ENCODE data around the gene MINDY2.
"Not testable (repeated sequence)": the region's sequence is repeated elsewhere in the genome, so short reads cannot be mapped to it uniquely, and the experiment has no call there.

The MINDY2 gene

GRCh38 chr15:58877999-58878825, 107.1 kb downstream of the MINDY2 start:
- DNase-seq (ENCODE audit: low spot score) (no peak), FAIRE-seq (no peak)

GRCh38 chr15:58880320-58880719, 109.2 kb downstream of the MINDY2 start:
- FAIRE-seq, result no peak
- DNase-seq (ENCODE audit: low spot score), result no peak

DNA sequence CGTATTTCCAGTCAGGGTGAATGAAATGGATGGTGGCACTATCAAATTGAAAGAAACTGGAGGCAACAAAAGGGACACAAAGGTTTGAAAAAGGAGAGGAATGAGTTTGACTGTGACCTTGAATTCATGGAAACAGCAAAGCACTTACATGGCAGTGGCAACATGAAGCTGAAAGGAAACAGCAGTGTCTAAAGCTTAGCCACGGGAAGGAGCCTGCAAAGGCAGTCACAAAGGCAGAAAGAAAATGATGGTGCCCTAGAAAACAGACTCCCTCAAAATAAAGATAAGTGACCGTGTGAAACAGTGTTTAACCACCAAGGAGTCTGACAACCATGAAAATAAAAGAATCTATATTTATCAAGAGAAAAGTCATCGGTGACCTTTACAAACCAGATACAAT, 111.1 kb downstream of the MINDY2 start:
- FAIRE-seq (no peak), DNase-seq (ENCODE audit: low spot score) (no peak)

DNA sequence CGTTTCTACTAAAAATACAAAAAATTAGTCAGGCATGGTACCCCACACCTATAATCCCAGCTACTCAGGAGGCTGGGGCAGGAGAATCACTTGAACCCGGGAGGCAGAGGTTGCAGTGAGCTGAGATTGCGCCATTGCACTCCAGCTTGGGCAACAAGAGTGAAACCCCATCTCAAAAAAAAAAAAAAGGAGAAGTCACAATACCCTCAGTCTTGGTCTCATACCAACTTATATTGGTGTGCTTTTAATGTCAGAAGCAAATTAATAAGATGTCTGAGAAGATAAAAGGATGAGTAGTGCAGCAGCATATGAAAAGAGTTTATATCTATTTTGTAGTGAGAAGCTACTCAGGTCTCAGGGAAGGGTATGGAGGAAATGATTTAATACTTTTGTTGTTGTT, 112.8 kb downstream of the MINDY2 start:
- not testable (repeated sequence) for DNase-seq (ENCODE audit: low spot score); FAIRE-seq

DNA sequence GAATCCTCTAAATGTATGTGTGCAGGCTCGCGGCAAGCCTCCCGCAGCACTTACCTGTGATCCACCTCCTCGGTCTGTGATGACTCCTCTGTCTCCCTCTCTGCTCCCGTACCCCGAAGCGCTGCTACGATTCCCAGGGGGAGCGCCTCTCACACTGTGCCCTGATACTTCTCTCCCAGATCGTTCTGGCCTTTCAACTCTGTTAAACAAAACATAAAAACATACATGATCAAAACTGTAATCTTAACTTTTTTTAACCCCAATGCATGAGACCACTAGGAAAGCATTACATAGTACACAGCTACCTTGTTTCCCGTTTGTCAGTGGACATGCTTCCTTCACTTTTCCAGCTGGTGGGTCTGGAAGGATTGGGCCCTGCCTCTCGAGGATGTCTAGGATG, 115.8 kb downstream of the MINDY2 start:
- no peak for FAIRE-seq
- no peak for DNase-seq (ENCODE audit: low spot score)

- FAIRE-seq (no peak), DNase-seq (ENCODE audit: low spot score) (no peak)
These were observed 118.3 kb downstream of the MINDY2 start for GRCh38 chr15:58889363-58889762.

DNA sequence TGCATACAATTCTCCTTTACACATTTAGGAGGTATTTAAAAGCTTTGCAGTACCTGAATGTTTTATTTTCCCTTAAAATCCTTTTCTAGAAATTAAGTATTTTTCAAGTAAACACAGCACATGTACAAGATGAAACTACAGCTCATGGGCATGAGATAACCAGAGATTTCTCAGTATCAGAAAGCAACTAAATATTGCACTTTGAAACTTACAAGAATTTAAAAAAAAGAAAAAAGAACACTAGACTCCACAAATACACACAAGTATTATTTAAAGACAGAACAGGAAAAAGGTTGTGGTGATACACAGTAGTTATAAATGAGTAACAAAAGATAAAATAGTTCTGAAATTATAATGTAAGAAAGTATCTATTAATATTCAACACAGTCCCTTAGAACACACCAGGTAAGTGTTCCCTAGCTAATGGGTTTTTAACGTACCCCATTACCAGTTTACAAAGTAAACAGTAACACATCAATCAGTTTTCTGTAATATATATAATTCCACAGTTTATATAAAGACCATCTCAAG, 127.1 kb downstream of the MINDY2 start:
- peak; percentile 30 for FAIRE-seq

DNA sequence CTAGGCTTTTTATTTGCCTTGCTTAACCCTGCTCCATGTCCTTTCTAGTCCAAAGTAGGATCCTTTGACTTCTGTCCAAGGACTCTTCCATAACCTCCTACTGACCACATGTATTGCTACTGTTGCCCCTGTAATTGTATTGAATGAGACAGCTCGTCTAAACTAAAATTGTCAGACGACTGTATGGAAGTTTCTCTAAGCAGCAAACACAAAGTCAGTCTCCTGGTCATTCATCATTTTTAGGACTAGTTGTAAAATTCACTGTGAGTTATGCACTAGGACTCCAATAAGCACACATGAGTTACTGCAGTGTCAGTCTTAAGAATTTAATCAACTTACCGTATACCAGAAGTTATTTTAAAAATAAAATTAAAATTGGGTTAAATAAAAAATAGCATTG, 129.5 kb downstream of the MINDY2 start:
- DNase-seq (ENCODE audit: low spot score) (no peak), FAIRE-seq (no peak)

More for the DNA sequence above, 127.1 kb downstream of the MINDY2 start:
- no peak for DNase-seq (ENCODE audit: low spot score)

DNA sequence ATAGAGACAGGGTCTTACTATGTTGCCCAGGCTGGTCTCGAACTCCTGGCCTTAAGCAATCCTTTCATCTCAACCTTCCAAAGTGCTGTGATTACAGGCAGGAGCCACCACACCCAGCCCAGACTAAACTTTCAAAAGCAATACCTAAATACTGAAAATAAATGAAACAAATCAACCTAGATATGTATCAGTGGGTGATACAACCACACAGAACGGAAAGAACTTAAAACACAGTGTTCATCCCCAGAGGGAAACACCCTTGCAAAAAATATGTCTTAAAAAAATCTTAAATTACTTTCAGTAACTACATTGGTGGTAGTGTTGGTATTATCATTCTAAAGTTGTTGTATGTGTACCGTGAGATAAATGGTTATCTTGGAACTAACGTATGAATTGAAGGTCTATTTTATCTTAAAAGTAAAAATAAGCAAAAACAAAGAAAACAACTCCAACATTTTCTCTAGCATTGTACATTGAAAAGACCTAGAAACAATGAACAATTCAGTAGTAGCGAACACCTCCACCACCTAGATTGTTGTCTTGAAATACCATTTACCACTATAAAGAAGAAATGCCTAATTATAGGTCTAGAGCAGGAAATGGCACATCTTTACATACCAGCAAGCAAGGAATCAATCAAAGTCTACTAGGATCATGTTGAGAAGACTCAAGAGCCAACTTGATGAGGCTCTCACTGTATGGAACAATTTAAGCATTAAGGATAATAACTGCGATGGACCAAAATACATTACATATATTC, 137.6 kb downstream of the MINDY2 start:
- no peak for DNase-seq (ENCODE audit: low spot score)

GRCh38 chr15:58909616-58910015, 138.5 kb downstream of the MINDY2 start:
- DNase-seq (ENCODE audit: low spot score) (no peak), FAIRE-seq (no peak)

More for the DNA sequence above, 137.6 kb downstream of the MINDY2 start:
- FAIRE-seq, result no peak

DNA sequence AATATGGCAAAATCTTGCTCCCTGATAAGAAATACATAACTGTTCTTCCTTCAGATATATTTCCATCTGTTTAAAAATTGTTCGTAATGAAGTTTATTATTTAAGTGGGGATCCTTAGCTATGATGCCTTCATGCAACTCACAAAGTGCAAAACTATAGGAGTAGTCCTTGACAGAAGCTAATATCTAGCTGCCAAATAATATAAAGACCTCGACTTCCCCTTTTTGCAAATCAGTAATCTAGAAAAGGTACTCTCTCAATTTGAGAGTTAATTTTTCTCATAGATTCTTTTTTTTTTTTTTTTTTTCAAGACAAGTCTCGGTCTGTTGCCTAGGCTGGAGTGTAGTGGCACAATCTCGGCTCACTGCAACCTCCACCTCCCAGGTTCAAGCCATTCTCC, 139.4 kb downstream of the MINDY2 start:
- FAIRE-seq, result no peak
- DNase-seq (ENCODE audit: low spot score), result no peak
